Gastroesophageal sphincter (tissue), 4 donors: ENCODE results near the gene NAIF1. TPM values are rescaled to one million over a fixed set of nuclear protein-coding genes. Genes with fewer than 3 reads are reported as not detected.

Experiments used
- ATAC-seq: fragments of 150-250 bp; one replicate; pipeline ENCODE4 v1.9.1; 2016; ENCODE audit warnings: mild to moderate bottlenecking, moderate library complexity
- H3K27ac ChIP-seq, 4 donors: fragments of 200-600 bp; sonication (generic) in 3 of 4; 1 replicate in 3 of 4; 2 replicates in 1 of 4; pipeline ENCODE4 v1.5.1; 2016 to 2019
- H3K27me3 ChIP-seq: fragments of 200-600 bp; sonication (generic); one replicate; pipeline ENCODE4 v1.5.1; 2019
- H3K36me3 ChIP-seq, 2 donors: fragments of 200-600 bp; sonication (generic); one replicate each; pipeline ENCODE4 v1.5.1; 2019; ENCODE audit warnings: control low read depth in 1 of 2
- H3K4me1 ChIP-seq, 3 donors: fragments of 200-600 bp; sonication (generic); 1 replicate in 2 of 3; 2 replicates in 1 of 3; pipeline ENCODE4 v1.5.1; 2016 to 2019; ENCODE audit warnings: control low read depth in 2 of 3
- H3K4me3 ChIP-seq, 2 donors: fragments of 200-600 bp; sonication (generic); one replicate each; pipeline ENCODE4 v1.5.1; 2019; ENCODE audit warnings: mild to moderate bottlenecking in 1 of 2, moderate library complexity in 1 of 2
- H3K9me3 ChIP-seq, 3 donors: fragments of 200-600 bp; sonication (generic); one replicate each; pipeline ENCODE4 v1.5.1; 2017 to 2019; ENCODE audit warnings: control low read depth in 2 of 3
- EP300 ChIP-seq: sonication (generic); formaldehyde crosslinking; IDR thresholded peaks from one replicate; pipeline ENCODE4 v1.6.1; 2017; ENCODE audit warnings: antibody characterized with exemption, mild to moderate bottlenecking
- POLR2A ChIP-seq, 2 donors: fragments of 450-650 bp; IDR thresholded peaks; one replicate each; pipeline ENCODE4 v1.6.1; 2017; ENCODE audit warnings: antibody characterized with exemption in 2 of 2, mild to moderate bottlenecking in 2 of 2, moderate library complexity in 1 of 2
- POLR2AphosphoS5 ChIP-seq: sonication (generic); formaldehyde crosslinking; IDR thresholded peaks from one replicate; pipeline ENCODE4 v1.6.1; 2017; ENCODE audit warnings: antibody characterized with exemption
- WGBS, 2 donors: methylation state at CpG; one replicate each; pipeline ENCODE4 v1.1.5; 2018; ENCODE audit warnings: low coverage in 1 of 2; 5-methylcytosine and 5-hydroxymethylcytosine counted together
- total RNA-seq, 4 donors: library from RNA; depleted of rRNA; stranded (reverse); fragments of >200 nt; gene quantifications; one replicate each; pipeline ENCODE4 v1.1.0, GENCODE V29; 2016
- TF ChIP-seq, protein P1 (sequence below), 4 experiments: fragments of 200-600 bp in 2 of 4; fragments of 450-650 bp in 2 of 4; sonication (generic) in 1 of 4; IDR thresholded peaks; one replicate each; pipeline ENCODE4 v1.5.1; 2017 to 2019; ENCODE audit warnings: antibody characterized with exemption in 4 of 4, mild to moderate bottlenecking in 2 of 4, moderate library complexity in 2 of 4

The NAIF1 gene
- total RNA-seq, 4 donors from 2014 or later, result 5.3 to 11.4 (median 8.6) TPM

DNA sequence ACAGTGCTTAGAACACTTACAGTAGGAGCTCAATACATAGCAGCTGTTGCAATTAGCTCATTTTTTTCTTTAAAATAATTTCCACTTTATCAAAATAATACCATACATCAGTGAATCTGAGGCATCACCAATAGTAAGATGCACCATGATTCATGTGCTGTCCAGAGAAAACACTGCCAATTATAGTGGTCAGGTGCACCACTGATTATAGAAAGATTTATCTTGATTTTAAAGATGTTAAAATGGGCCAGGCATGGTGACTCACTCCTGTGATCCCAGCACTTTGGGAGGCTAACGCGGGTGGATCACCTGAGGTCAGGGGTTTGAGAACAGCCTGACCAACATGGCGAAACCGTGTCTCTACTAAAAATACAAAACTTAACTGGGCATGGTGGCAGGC, 39.4 kb downstream of the NAIF1 start:
- H3K4me1 ChIP-seq, result no peaks in the 10 kb centered on the region
- H3K4me3 ChIP-seq, result no peak overlapping the region
- H3K9me3 ChIP-seq, result no peaks in the 10 kb centered on the region
- ATAC-seq, result no peak
- H3K27me3 ChIP-seq, result no peaks in the 10 kb centered on the region
- H3K27ac ChIP-seq, result no peak overlapping the region
- TF ChIP-seq POLR2A (IDR thresholded peaks at IDR 0.05) (no peak), POLR2AphosphoS5 (no peak), EP300 (no peak)
- TF ChIP-seq, protein P1, sequence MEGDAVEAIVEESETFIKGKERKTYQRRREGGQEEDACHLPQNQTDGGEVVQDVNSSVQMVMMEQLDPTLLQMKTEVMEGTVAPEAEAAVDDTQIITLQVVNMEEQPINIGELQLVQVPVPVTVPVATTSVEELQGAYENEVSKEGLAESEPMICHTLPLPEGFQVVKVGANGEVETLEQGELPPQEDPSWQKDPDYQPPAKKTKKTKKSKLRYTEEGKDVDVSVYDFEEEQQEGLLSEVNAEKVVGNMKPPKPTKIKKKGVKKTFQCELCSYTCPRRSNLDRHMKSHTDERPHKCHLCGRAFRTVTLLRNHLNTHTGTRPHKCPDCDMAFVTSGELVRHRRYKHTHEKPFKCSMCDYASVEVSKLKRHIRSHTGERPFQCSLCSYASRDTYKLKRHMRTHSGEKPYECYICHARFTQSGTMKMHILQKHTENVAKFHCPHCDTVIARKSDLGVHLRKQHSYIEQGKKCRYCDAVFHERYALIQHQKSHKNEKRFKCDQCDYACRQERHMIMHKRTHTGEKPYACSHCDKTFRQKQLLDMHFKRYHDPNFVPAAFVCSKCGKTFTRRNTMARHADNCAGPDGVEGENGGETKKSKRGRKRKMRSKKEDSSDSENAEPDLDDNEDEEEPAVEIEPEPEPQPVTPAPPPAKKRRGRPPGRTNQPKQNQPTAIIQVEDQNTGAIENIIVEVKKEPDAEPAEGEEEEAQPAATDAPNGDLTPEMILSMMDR (IDR thresholded peaks at IDR 0.05), result no peak
- H3K36me3 ChIP-seq, result no peaks in the 10 kb centered on the region
- WGBS, 2 donors, result 67 to 93% methylated on average over 2 to 3 of the region's 4 CpGs

DNA sequence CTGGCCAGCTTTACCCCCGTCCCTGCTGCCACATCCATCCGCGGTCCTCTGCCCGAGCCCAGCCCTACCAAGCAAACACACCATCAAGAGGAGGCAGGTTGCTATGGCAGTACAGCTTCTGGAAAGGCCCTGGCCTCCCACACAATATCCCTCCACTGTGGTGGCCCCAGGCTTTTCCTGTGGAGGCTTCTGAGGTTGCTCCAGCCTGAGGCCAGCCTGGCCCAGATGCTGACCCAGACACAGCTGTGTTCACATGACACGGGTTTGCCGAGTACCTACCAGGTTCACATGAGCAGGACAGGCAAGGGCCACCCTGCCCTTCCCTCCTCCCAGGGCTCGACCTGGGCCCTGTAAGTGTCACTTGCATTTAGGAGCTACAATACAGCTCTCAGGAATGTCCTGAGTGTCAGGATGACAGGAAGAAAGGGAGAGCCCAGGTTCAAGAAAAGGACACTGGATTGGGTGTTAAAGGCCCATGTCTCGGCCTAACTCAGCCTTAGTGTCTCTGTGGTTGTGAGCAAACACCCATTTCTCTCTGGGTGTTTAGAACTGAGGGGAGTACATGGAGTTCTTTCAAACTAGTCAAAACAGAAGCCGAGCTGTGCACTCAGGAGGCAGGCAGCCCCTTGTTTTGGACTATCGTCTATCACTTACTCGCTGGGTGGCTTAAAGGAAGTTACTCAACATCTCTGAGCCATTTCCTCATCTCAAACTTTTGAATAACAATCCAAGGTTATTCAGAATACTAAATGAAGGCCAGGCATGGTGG, 40.2 kb downstream of the NAIF1 start:
- WGBS, 2 donors, result 76 to 94% methylated on average over 3 of the region's 11 CpGs
- Histone ChIP-seq H3K27me3 (no peaks in the 10 kb centered on the region), H3K36me3 (no peaks in the 10 kb centered on the region), H3K9me3 (no peaks in the 10 kb centered on the region), H3K27ac (peak overlapping the region in 1 of 4 donors; percentile 30), H3K4me1 (no peaks in the 10 kb centered on the region), H3K4me3 (no peak overlapping the region)
- TF ChIP-seq, protein P1 (IDR thresholded peaks at IDR 0.05), result no peak
- TF ChIP-seq POLR2AphosphoS5 (no peak), EP300 (no peak), POLR2A (IDR thresholded peaks at IDR 0.05) (no peak)
- no peak for ATAC-seq

- Histone ChIP-seq H3K4me3 (no peak overlapping the region), H3K27me3 (no peaks in the 10 kb centered on the region), H3K36me3 (no peaks in the 10 kb centered on the region), H3K4me1 (no peaks in the 10 kb centered on the region), H3K27ac (peak overlapping the region in 1 of 4 donors; percentile 30), H3K9me3 (no peaks in the 10 kb centered on the region)
- 84 to 87% methylated on average over 3 to 5 of the region's 12 CpGs for WGBS, 2 donors
- ATAC-seq, result no peak
- TF ChIP-seq, protein P1 (IDR thresholded peaks at IDR 0.05), result no peak
- TF ChIP-seq POLR2AphosphoS5 (no peak), POLR2A (IDR thresholded peaks at IDR 0.05) (no peak), EP300 (no peak)
Observed at GRCh38 chr9:128026255-128026772, 40.8 kb downstream of the NAIF1 start.

GRCh38 chr9:128025736-128026135, 41.4 kb downstream of the NAIF1 start:
- Histone ChIP-seq H3K27me3 (no peaks in the 10 kb centered on the region), H3K36me3 (no peaks in the 10 kb centered on the region), H3K4me3 (no peak overlapping the region), H3K27ac (no peak overlapping the region), H3K4me1 (no peaks in the 10 kb centered on the region), H3K9me3 (no peaks in the 10 kb centered on the region)
- no peak for ATAC-seq
- no peak for TF ChIP-seq POLR2A (IDR thresholded peaks at IDR 0.05)
- TF ChIP-seq, protein P1 (IDR thresholded peaks at IDR 0.05), result no peak
- TF ChIP-seq EP300, result no peak
- TF ChIP-seq POLR2AphosphoS5, result no peak
- WGBS, 2 donors, result 68 to 82% methylated on average over 3 of the region's 4 CpGs
